Breast epithelium (tissue), 3 donors: ENCODE data around the gene CRY1.

Source experiments
- POLR2A ChIP-seq: fragments of 450-650 bp; IDR thresholded peaks from one replicate; pipeline ENCODE4 v1.6.1; 2016; ENCODE audit warnings: antibody characterized with exemption, mild to moderate bottlenecking, moderate library complexity
- POLR2AphosphoS5 ChIP-seq, 3 donors: sonication (generic); formaldehyde crosslinking; IDR thresholded peaks; one replicate each; pipeline ENCODE4 v1.6.1; 2017; ENCODE audit warnings: antibody characterized with exemption in 3 of 3
- TF ChIP-seq, protein P1 (sequence below), 3 donors: fragments of 450-650 bp; IDR thresholded peaks; one replicate each; pipeline ENCODE4 v1.5.1; 2016 to 2017; ENCODE audit warnings: antibody characterized with exemption in 3 of 3, mild to moderate bottlenecking in 3 of 3, moderate library complexity in 3 of 3

DNA sequence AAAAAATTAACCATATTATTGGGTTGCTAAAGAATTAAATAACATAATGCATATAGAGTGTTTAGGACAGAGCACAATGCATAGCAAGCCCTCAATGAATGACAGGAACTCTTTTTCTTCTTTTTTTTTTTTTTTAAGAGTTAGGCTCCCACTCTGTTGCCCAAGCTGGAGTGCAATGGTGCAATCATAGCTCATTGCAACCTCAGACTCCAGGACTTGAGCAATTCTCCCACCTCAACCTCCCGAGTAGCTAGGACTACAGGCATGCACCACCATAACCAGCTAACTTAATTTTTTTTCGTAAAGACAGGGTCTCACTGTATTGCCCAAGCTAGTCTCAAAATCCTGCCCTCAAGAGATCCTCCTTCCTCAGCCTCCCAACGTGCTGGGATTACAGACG, 85.9 kb downstream of the CRY1 start:
- TF ChIP-seq, protein P1, sequence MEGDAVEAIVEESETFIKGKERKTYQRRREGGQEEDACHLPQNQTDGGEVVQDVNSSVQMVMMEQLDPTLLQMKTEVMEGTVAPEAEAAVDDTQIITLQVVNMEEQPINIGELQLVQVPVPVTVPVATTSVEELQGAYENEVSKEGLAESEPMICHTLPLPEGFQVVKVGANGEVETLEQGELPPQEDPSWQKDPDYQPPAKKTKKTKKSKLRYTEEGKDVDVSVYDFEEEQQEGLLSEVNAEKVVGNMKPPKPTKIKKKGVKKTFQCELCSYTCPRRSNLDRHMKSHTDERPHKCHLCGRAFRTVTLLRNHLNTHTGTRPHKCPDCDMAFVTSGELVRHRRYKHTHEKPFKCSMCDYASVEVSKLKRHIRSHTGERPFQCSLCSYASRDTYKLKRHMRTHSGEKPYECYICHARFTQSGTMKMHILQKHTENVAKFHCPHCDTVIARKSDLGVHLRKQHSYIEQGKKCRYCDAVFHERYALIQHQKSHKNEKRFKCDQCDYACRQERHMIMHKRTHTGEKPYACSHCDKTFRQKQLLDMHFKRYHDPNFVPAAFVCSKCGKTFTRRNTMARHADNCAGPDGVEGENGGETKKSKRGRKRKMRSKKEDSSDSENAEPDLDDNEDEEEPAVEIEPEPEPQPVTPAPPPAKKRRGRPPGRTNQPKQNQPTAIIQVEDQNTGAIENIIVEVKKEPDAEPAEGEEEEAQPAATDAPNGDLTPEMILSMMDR (IDR thresholded peaks at IDR 0.05) = no peak
- TF ChIP-seq POLR2AphosphoS5 (IDR thresholded peaks at IDR 0.05) (no peak), POLR2A (no peak)
